ENCODE results near the gene VSTM2L.

The VSTM2L gene

DNA sequence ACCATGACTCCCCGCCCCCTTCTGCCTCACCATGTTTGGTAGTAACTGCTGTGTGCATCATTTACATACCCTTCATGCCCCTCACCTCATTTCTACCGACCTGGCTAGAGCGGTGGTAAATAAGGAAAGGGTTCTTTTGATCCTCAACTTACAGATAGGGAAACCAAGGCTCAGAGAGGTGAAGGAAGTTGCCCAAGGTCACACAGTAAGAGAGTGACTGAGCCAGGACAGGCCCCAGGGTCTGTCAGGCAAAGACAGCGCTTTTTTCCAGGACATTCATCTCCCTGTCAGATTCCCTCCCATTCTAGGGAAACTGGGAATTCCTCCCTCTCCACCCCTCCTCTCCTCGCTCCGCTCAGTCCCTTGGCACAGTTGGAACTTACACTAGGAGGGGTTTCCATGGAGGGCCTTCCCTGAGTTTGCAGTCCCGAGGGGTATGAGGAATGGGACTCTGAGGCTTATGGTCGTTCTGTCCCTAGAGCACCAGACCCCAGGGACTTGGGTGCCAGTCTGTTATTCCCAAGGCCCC lies 2.0 kb downstream of the VSTM2L start:
- TF ChIP-seq, protein P1, sequence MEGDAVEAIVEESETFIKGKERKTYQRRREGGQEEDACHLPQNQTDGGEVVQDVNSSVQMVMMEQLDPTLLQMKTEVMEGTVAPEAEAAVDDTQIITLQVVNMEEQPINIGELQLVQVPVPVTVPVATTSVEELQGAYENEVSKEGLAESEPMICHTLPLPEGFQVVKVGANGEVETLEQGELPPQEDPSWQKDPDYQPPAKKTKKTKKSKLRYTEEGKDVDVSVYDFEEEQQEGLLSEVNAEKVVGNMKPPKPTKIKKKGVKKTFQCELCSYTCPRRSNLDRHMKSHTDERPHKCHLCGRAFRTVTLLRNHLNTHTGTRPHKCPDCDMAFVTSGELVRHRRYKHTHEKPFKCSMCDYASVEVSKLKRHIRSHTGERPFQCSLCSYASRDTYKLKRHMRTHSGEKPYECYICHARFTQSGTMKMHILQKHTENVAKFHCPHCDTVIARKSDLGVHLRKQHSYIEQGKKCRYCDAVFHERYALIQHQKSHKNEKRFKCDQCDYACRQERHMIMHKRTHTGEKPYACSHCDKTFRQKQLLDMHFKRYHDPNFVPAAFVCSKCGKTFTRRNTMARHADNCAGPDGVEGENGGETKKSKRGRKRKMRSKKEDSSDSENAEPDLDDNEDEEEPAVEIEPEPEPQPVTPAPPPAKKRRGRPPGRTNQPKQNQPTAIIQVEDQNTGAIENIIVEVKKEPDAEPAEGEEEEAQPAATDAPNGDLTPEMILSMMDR (IDR thresholded peaks at IDR 0.05; ENCODE audit: borderline replicate concordance, control extremely low read depth, extremely low read depth, insufficient read depth, missing control alignments) = no peak
- no peak for DNase-seq (ENCODE audit: low spot score)
- in situ Hi-C loops (cut with MboI; ENCODE audit: low sequenced_read_pairs, unreplicated experiment) = loop anchor here (25.0 kb wide), 1 partner anchor 307 kb away; no protein-coding TSS in a partner anchor

DNA sequence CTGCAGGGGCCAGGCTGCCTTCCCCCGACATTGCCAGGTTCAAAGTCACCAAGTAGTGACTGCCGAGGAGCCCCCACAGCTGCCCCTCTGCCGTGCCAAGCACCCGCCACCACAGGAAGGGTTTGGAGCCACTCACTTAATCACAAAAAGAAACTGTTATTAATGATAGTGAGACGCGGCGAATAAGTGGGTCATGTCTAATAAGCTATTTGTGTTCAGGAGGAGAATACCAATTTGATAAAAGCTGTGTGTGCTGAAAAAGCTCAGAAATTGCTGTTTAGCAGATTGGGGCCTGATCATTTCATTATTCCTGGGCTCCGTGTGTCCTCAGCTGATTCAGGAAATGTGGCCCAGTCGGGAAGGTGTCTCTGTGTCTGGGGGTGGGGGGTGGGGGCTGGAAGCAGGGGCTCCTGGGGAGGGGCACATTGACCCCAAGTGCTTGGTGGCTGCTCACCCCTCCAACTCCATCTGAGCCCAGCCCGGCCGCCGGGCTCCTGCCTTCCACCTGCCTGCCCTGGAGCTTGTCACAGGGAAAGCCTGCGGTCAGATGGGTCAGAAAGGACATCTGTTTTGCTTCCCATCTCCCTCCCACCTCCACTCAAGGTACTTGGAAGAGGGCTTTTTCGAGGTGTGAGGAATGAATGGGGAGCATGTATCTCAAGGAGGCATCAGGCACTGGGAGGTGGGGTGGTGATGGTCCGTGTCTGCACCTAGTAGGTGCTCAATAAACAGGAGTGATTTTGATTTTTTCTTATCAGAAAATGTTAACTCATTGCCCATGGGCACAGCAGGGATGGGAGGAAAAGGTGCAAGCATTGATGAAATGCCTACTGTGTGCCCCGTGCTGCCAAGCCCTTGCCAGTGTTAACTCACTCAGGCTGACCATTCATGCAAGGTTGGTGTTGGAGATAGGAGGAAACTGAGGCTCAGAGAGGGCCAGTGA lies 3.0 kb downstream of the VSTM2L start:
- DNase-seq (ENCODE audit: low spot score) = no peak
- in situ Hi-C loops (cut with MboI; ENCODE audit: low sequenced_read_pairs, unreplicated experiment) = loop anchor here (25.0 kb wide), 1 partner anchor 306 kb away; no protein-coding TSS in a partner anchor
- TF ChIP-seq, protein P1 (IDR thresholded peaks at IDR 0.05; ENCODE audit: borderline replicate concordance, control extremely low read depth, extremely low read depth, insufficient read depth, missing control alignments) = no peak

DNA sequence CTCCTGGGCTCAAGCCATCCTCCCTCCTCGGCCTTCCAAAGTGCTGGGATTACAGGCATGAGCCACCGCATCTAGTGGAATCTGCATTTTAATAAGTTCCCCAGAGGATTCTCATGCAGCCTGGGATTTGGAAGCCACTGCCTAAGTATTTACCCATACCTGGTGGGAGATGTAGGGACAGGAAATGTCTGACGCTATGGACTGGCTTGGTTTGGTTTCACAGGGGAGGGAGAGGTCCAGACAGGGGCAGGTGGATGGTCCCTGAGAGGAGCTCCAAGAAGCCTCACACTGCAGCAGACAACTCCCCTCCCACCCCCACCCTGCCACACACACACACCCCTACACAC lies 4.4 kb downstream of the VSTM2L start:
- in situ Hi-C loops (cut with MboI; ENCODE audit: low sequenced_read_pairs, unreplicated experiment) = loop anchor here (25.0 kb wide), 1 partner anchor 305 kb away; no protein-coding TSS in a partner anchor
- TF ChIP-seq, protein P1 (IDR thresholded peaks at IDR 0.05; ENCODE audit: borderline replicate concordance, control extremely low read depth, extremely low read depth, insufficient read depth, missing control alignments) = no peak
- DNase-seq (ENCODE audit: low spot score) = no peak

DNA sequence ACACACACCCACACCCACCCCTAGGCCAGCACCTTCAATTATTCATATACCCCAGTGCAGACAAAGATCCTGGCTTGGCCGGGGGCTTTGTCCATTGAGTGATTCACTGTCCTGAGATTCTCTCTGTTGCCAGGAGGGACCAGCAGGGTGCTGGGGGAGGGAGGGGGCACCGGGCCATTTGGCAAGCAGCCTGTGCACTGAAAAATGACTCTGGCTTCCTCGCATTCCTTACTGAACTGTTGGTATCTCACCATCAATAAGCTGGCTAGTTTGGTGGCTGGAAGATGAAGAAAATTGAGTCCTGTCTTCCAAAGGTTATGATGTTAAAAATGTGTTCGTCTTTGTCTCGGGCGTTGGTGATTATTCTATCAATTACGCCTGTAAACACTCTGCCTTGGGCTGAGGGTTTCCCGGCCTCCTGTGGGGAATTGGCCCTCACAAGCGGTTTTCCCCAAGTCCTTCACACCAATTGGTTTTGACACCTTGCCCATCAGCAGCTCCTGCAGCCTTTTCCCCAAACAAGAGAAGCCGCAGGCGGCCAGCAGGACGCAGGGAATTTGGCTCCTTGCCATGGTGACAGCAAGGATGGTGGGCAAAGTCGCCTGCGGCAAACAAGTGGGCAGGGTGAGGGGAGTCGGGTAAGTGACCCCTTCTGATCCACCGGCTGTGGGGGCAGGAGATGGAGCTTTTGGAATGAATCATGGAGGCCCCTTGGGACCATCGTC lies 4.9 kb downstream of the VSTM2L start:
- TF ChIP-seq, protein P1 (IDR thresholded peaks at IDR 0.05; ENCODE audit: borderline replicate concordance, control extremely low read depth, extremely low read depth, insufficient read depth, missing control alignments) = no peak
- in situ Hi-C loops (cut with MboI; ENCODE audit: low sequenced_read_pairs, unreplicated experiment) = loop anchor here (25.0 kb wide), 1 partner anchor 304 kb away; no protein-coding TSS in a partner anchor
- DNase-seq (ENCODE audit: low spot score) = no peak

DNA sequence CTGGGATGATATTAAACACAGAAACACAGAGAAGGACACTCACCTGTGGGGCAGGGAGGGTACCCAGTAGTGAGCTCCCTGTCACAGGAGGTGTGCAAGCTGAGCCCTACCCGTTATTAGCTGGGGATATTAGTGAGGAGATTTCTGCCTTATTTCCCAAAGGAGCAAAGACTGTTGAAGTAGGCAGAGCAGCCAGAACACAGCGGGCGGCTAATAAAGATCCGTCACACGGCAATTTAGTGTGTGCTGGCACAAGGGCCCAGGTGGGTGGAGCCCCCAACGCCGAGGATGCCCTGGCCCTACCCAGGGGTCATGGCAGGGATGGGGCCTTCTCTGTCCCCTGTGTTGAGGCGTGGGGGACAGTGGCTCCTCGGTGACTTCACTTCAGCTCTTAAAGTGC lies 8.3 kb downstream of the VSTM2L start:
- DNase-seq (ENCODE audit: low spot score) = no peak
- TF ChIP-seq, protein P1 (IDR thresholded peaks at IDR 0.05; ENCODE audit: borderline replicate concordance, control extremely low read depth, extremely low read depth, insufficient read depth, missing control alignments) = no peak
- in situ Hi-C loops (cut with MboI; ENCODE audit: low sequenced_read_pairs, unreplicated experiment) = loop anchor here (25.0 kb wide), 1 partner anchor 301 kb away; no protein-coding TSS in a partner anchor

DNA sequence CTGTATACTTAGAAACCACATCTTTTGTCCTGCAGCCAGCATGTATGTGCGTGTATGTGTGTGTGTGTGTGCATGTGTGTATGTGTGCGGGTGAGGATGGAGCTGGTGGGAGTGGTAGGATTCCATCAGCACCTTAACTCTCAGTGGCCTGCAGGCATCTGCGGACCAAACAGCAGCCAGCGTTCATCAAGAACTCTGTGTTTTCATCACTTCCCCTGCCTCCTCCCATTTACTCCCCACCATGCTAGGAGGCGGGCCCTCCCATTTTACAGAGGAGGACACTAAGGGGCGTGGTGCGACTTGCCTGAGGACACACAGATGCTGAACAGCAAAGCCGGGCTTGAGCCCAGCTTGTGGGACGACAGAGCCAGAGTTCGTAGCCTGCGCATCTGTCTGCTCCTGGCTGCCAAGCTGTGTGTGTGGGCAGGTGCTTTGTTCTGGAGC lies 8.9 kb downstream of the VSTM2L start:
- peak; percentile 65 for DNase-seq (ENCODE audit: low spot score)
- in situ Hi-C loops (cut with MboI; ENCODE audit: low sequenced_read_pairs, unreplicated experiment) = loop anchor here (25.0 kb wide), 1 partner anchor 300 kb away; no protein-coding TSS in a partner anchor

More for the DNA sequence above, 8.9 kb downstream of the VSTM2L start:
- TF ChIP-seq, protein P1 (IDR thresholded peaks at IDR 0.05; ENCODE audit: borderline replicate concordance, control extremely low read depth, extremely low read depth, insufficient read depth, missing control alignments) = no peak

Measured in GM13976 (cell line).